GM21576 (cell line): ENCODE results near the gene COIL.
"Not testable (repeated sequence)": the region's sequence is repeated elsewhere in the genome, so short reads cannot be mapped to it uniquely, and the experiment has no call there.

Source experiments
- ATAC-seq: cut with Tn5 transposase; IDR thresholded peaks from one replicate; pipeline ENCODE4 v1.9.1; 2021; ENCODE audit warnings: mild to moderate bottlenecking, moderate library complexity; ENCODE audit not compliant: unreplicated experiment

The COIL gene, protein sequence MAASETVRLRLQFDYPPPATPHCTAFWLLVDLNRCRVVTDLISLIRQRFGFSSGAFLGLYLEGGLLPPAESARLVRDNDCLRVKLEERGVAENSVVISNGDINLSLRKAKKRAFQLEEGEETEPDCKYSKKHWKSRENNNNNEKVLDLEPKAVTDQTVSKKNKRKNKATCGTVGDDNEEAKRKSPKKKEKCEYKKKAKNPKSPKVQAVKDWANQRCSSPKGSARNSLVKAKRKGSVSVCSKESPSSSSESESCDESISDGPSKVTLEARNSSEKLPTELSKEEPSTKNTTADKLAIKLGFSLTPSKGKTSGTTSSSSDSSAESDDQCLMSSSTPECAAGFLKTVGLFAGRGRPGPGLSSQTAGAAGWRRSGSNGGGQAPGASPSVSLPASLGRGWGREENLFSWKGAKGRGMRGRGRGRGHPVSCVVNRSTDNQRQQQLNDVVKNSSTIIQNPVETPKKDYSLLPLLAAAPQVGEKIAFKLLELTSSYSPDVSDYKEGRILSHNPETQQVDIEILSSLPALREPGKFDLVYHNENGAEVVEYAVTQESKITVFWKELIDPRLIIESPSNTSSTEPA

DNA sequence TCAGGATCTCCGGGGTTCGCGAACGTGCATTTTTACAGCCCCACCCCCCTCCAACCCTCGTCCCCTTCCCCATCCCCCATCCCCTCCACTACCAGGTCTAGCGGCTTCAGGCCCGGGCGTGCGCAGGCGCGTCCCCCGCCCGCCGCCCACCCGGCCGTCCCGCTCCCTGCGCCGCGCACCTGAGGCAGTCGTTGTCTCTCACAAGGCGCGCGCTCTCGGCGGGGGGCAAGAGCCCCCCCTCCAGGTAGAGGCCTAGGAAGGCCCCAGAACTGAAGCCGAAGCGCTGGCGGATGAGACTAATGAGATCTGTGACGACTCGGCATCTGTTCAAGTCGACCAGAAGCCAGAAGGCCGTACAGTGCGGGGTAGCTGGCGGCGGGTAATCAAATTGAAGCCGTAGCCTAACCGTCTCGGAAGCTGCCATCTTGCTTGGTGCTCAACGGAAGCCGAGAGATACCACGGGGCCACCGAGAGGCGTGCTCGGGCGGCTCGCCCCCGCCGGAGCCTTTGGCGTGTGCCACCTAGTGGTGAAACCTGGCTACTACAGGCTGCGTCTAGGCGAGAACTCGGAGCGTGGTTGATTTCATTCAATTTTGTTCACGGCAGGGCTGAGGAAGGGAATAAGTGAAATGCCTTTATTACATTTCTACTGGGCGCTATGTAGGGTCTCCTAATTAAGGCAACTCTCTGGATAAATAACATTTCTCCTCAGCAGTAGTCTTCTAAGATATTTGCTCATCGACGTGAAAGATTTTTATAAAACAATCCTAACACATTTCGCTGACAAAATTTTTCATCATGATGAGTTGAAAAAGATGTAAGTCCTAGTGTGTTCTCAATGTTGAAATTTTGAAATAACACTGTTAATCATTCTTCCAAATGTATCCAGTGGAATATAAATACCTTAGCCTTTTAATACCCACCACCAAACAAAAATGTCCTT is at the start of gene COIL:
Gene COIL, minus strand, starts transcription at position 455 of the 943 bp plus-strand sequence. Its CDS starts 31 bp downstream, at position 424.
- peak; percentile 95 for ATAC-seq

GRCh38 chr17:57010487-57010886 is 49.6 kb upstream of the COIL start:
- ATAC-seq = no peak

GRCh38 chr17:57009737-57010445 is 49.0 kb upstream of the COIL start:
- peak; percentile 52 for ATAC-seq

GRCh38 chr17:57008958-57009357 is 48.1 kb upstream of the COIL start:
- no peak for ATAC-seq

GRCh38 chr17:57006040-57006439 is 45.2 kb upstream of the COIL start:
- no peak for ATAC-seq

- ATAC-seq = peak; percentile 89
Measured at GRCh38 chr17:57004944-57005579, 44.2 kb upstream of the COIL start.

- ATAC-seq = no peak
Measured at GRCh38 chr17:57002904-57003303, 42.1 kb upstream of the COIL start.

DNA sequence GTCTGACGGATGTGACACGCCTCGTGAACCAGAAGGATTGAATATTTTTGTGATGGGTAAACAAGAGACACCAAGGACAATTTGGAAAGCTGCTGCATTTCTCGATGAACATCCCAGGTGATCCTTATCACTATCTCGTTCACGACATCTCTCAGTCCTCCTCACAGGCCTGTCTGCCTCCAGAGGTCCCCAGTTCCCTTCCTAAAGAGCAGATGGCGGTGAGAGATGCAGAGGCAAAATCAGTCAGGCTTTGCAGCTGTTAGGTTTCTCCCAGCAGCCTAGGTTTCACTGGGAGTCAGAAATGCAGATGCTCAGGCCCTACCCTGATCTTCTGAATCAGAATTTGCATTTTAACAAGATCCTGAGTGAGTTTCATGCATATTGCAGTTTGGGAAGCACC is 40.7 kb upstream of the COIL start:
- ATAC-seq = no peak

GRCh38 chr17:56997313-56997712 is 36.5 kb upstream of the COIL start:
- ATAC-seq = no peak

DNA sequence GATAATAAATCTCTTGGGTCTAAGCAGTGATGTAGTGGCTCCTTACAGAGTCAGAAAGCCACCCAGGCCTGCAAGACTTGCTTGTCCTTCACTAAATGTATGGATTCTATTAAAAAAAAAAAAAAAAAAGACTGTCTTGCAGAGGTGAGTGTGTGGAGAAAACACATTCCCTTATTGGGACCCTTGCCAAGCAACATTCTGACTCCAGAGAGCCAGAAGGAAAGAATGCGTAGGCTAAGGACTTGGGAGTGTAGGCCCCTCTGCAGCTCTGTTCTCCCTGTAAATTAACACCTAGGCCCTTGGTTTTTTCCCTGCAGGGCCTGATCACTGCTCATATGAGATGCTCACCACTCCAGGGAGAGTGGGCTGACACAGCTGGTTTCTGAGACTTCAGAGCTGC is 34.9 kb upstream of the COIL start:
- no peak for ATAC-seq

DNA sequence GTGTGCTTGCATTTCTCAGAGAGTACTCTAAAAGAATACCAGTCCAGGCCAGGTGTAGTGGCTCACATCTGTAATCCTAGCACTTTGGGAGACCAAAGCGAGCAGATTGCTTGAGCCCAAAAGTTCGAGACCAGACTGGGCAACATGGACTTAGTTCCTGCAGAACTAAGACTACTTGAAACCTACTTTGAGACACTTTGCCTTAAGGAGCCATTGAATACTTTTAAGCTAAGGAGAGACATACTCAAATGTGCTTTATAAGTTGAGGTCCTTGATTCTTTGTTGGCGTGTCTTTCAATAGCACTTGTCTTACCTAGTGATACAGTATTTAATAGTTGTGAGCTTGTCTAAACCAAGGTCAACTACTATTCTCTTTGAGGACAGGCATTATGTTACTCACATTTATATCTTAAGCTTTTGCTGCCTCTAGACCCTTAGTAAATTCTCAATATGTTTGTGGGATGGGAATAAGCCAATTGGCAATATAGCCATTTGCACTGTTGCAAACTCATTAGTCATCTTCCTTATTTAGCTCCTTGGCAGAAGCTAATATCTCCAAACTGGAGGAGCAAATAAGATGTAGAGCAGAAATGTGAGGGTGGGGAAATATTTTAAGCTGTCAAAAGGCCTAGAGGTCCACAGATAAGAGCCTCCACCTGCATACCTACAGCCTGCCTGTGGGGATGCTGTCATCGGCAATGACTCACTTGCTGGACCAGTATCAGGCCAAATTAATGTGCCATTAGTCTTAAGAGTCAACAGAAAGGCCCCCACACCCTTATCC is 33.4 kb upstream of the COIL start:
- no peak for ATAC-seq

GRCh38 chr17:56992364-56992763 is 31.5 kb upstream of the COIL start:
- ATAC-seq = no peak

- ATAC-seq = no peak
Measured at GRCh38 chr17:56988901-56989572, 28.2 kb upstream of the COIL start.

- ATAC-seq = no peak
Measured at GRCh38 chr17:56987283-56987834, 26.5 kb upstream of the COIL start.

- no peak for ATAC-seq
Measured at GRCh38 chr17:56985371-56986162, 24.7 kb upstream of the COIL start.

GRCh38 chr17:56983366-56983765 is 22.5 kb upstream of the COIL start:
- no peak for ATAC-seq

- ATAC-seq = no peak
Measured at GRCh38 chr17:56982312-56982711, 21.5 kb upstream of the COIL start.

DNA sequence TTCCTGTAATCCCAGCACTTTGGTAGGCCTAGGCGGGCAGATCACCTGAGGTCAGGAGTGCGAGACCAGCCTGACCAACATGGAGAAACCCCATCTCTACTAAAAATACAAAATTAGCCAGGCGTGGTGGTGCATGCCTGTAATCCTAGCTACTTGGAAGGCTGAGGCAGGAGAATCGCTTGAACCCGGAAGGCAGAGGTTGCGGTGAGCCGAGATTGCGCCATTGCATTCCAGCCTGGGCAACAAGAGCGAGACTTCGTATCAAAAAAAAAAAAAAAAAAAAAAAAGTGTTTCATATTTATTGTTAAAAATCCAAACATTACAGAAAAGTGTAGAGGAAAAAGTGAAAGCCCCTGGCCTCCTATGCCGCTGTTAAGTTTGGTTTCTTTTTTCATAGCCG is 19.7 kb upstream of the COIL start:
- ATAC-seq = not testable (repeated sequence)
